ENCODE data around the gene TYW1. TPM values are rescaled to one million over a fixed set of nuclear protein-coding genes. Genes with fewer than 3 reads are reported as not detected.
A peak's percentile ranks its signal among the peaks of the same experiment; 100 is the strongest.
"Not testable (repeated sequence)": the region's sequence is repeated elsewhere in the genome, so short reads cannot be mapped to it uniquely, and the experiment has no call there.

TYW1 gene
- total RNA-seq, 1 donor from 2014 or later: 25.2 TPM

DNA sequence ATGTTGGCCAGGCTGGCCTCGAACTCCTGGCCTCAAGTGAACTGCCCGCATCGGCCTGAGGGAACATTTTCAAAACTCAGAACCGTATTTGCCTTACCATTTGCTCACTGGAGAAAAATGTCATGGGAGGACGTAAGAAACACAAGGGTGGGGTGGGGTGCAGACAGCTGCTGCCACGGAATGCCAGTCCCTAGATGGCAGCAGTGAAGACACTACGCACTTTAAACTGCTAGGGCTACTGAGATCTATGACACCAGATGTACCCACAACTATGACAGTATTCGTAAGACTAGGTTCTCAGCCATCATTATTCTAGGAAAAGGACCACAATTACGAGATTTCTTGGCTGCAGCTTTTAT lies 2.0 kb upstream of the TYW1 start:
- peak; percentile 97 for DNase-seq (ENCODE audit: low read depth)

DNA sequence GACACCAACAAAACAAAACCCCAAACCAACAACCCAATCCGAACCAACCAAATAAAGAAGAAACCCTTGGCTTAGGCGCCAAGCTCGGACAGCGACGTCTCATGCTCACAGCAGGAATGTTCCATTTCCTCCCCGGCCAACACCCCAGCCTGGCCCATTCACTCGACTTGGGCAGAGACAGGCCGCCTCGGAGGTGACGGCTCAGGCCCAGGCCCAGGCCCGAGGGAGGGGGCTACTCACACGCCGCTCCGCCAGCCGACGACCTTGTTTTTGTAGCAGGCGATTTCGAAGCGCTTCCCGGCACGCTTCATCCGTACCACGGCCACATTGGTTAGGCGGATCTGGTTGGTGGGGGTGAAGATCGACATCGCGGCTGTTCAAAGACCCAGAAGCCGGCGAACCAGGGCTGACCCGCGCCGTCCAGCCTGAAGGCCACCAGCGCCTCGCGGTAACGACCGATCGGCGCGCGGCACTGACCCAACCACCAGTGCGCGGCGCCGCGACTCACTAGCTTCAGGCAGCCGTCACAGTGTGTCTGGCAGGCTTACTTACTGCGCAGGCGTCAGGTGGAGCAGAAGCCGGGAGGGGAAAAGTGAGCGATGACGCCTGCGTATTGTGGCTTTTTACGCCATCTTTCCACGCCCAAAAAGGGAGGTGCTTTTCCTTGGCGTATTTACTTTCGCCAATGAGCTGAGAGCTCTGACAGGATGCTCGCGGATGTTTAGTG lies 1.4 kb upstream of the TYW1 start, which contains the start of gene SBDS:
TSS of gene SBDS (minus strand) at position 537 of the 727 bp plus-strand sequence. CDS start at position 368, 169 bp downstream.
- peak; percentile 100 for DNase-seq (ENCODE audit: low read depth)

DNA sequence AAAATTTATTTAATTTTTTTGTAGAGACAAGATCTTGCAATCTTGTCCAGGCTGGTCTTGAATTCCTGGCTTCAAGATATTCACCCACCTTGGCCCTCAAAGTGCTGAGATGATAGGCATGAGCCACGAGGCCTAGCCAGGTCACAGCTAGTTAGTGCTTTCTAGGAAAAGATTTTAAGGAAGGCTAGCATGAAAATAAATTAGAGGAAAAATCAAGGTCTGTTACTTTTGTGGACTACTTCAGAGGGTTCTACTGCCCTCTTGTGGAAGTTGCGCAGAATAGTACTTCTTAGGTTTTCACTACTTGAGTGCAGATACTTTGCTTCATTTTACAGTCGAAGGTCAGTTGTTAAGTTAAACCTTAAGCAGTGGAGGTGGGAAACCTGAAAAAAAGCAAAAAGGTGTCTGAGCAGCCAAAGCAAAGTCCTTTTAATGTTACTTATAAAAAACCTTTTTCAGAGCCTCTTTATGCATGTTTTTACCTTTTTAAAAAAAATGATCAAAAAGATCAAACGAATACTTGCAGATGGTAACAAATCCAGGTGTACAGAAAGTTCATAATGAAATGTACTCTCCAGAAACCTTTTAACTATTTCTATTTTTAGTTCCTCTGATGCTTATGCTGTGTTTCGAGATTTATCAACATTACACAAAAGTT lies 4.1 kb downstream of the TYW1 start:
- DNase-seq (ENCODE audit: low read depth): peak; percentile 47

DNA sequence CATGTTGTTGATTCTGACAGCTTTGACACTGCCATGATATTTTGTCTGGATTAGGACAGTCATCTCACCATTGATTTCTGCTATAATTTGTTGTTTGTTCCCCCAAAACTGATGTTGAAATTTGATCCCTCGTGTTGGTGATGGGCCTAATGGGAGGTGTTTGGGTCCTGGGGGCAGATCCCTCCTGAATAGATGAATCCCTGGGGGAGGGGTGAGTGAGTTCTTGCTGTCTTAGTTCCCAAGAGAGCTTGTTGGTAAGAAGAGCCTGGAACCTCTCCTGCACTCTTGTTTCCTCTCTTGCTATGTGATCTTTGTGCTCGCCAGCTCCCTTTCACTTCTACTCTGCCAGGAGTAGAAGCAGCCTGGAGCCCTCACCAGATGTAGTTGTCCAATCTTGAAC lies 7.5 kb downstream of the TYW1 start:
- not testable (repeated sequence) for DNase-seq (ENCODE audit: low read depth)

DNA sequence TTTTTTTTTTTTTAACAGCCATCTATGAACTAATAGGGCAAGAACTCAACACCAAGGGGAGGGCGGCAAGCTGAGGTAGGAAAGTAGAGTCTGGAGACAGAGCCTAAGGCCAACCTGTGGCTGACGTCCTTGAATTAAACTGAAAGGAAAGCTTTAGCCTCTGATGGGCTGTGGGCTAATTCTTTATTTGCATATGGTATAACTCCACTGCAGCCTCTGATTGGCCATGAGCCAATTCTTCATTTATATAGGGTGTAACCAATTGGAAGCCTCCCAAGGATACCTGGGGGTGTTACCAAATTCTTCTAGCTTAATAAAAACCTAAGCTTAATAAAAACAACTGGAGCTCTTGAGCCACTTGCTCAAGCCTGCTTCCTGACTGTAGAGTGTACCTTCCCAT lies 10.3 kb downstream of the TYW1 start:
- no peak for DNase-seq (ENCODE audit: low read depth)

DNA sequence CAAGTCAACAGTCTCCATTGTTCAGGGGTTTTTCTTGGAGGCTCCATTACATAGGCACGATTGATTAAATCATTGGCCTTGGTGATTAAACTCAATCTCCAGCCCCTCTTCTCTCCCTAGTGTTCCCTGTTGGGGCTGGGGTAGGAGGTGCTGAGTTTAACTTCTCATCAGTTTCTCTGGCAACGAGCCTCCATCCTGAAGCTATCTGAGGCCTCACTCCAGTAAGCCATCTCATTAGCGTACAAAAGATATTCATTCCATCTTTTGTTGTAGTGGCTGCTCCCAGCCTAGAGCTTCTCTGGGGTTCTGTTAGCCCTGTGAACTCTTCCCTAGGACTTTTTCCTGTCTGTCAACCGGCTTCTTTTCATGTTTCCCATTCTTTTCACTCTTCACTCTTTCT lies 11.6 kb downstream of the TYW1 start:
- DNase-seq (ENCODE audit: low read depth): no peak

- DNase-seq (ENCODE audit: low read depth): not testable (repeated sequence)
Measured at GRCh38 chr7:67009677-67010076, 13.0 kb downstream of the TYW1 start.

DNA sequence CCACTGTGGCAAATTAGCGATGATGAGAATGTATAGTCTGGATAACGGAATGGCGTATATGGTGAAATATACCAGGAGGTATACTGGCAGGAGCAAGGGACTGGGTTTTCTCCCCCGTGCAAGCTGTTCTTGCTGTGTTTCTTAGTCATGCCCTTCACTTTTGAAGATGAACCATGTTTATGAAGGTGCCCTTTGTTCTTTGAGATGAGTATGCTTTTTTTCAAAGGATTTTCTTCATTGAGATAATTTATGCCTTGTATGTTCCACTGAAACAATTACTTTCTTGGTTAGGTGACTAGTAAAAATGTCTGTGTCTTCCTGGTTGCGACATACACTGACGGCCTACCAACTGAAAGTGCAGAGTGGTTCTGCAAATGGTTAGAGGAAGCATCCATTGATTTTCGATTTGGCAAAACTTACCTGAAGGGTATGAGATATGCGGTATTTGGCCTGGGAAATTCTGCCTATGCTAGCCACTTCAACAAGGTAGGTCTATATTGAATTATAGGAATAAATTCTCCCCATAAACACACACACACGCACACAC lies 17.5 kb downstream of the TYW1 start:
- not testable (repeated sequence) for DNase-seq (ENCODE audit: low read depth)

DNA sequence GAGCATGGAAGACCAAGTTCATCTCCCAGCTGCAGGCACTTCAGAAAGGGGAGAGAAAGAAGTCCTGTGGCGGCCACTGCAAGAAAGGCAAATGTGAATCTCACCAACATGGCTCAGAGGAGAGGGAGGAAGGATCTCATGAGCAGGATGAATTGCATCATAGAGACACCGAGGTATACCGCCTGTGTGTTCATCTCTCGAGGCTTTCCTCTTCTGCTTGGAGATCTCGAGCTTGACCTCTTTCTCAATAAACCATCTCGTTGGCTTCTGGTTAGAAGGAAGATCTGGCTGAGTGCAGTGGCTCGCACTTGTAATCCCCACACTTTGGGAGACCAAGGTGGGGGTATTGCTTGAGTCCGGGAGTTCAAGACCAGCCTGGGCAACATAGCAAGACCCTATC lies 21.3 kb downstream of the TYW1 start:
- DNase-seq (ENCODE audit: low read depth): not testable (repeated sequence)

- no peak for DNase-seq (ENCODE audit: low read depth)
Measured at GRCh38 chr7:67018940-67019339, 22.3 kb downstream of the TYW1 start.

- peak; percentile 33 for DNase-seq (ENCODE audit: low read depth)
Measured at GRCh38 chr7:67019562-67020390, 23.1 kb downstream of the TYW1 start.

DNA sequence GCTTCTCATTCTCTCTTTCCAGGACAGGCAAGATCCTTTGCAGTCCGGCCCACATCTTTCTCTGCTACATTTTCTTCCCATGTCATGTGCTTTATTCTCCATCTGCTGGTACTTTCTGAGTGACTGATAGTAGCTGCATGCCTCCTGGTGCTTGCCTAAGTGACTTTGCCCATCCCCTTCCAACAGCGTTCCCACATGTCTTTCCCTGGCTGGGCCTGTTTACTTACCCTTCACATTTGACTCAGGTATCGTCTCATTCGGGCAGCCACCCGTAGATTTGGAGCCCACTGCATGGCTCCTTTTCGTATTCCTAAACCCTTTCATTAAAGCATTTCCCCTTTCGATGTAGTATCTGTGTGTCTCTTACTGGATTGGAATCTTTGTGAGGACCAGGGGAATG lies 24.6 kb downstream of the TYW1 start:
- DNase-seq (ENCODE audit: low read depth): no peak

DNA sequence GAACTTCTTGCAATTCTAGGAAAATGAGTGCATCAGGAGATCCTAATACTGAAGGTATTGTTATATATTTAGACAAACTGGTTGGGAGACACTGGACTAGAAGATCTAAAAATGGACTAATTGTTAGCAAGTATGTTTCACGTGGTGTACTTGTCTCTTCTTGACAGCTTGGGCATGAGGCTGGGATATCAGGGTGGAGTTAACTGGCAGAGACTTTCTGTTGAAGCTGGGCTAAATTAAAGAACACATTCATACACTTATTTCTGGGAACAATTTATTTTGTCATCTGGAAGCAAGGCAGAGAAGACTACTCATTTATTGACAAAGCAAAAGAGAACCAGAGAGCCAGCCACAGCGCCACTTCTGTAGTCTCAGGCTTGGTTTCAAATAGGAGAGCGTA lies 25.9 kb downstream of the TYW1 start:
- DNase-seq (ENCODE audit: low read depth): peak; percentile 65

- DNase-seq (ENCODE audit: low read depth): peak; percentile 64
Measured at GRCh38 chr7:67025459-67025858, 28.8 kb downstream of the TYW1 start.

GRCh38 chr7:67031685-67032084 lies 35.1 kb downstream of the TYW1 start:
- DNase-seq (ENCODE audit: low read depth): not testable (repeated sequence)

- DNase-seq (ENCODE audit: low read depth): no peak
Measured at GRCh38 chr7:67033251-67033650, 36.6 kb downstream of the TYW1 start.

GRCh38 chr7:67036432-67037395 lies 40.1 kb downstream of the TYW1 start:
- peak; percentile 89 for DNase-seq (ENCODE audit: low read depth)

DNA sequence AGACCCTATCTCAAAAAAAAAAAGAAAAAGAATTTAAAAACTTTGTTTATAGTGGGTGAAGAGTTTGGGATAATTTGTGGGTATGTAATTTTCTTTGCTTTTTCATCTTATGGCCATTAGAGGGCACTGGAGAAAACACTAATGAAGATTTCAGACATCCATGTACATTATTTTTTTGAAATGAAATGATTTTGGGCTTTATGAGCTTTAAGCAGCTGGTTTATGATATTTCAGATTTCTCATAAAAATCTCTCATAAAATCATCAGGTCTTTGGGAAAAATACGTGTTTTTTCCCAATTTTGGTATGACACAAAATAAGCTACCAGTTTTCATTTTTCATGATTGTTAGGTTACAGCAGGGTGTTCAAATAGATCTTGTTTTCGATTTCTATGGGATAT lies 44.2 kb downstream of the TYW1 start:
- DNase-seq (ENCODE audit: low read depth): not testable (repeated sequence)

- peak; percentile 97 for DNase-seq (ENCODE audit: low read depth)
Measured at GRCh38 chr7:67042781-67043558, 46.3 kb downstream of the TYW1 start.

GRCh38 chr7:67043559-67043930 lies 46.9 kb downstream of the TYW1 start:
- DNase-seq (ENCODE audit: low read depth): peak; percentile 45
